HFFc6 (cell line): Measurements from ENCODE around the gene ADSS2. TPM values are rescaled to one million over a fixed set of nuclear protein-coding genes. Genes with fewer than 3 reads are reported as not detected.
A peak's percentile ranks its signal among the peaks of the same experiment; 100 is the strongest.

Experiments
- DNase-seq: peaks from one replicate; pipeline ENCODE4 v3.0.0-alpha.2; 2018
- H3K27ac Mint-ChIP-seq: 2 replicates; pipeline ENCODE4 v1.8.0; 2020; ENCODE audit warnings: mild to moderate bottlenecking, mixed read lengths
- H3K27me3 Mint-ChIP-seq: 2 replicates; pipeline ENCODE4 v1.8.0; 2021; ENCODE audit warnings: mild to moderate bottlenecking, moderate library complexity, mixed read lengths; ENCODE audit not compliant: insufficient read depth
- H3K36me3 Mint-ChIP-seq: 2 replicates; pipeline ENCODE4 v1.8.0; 2021; ENCODE audit warnings: low read depth, mixed read lengths
- H3K4me1 Mint-ChIP-seq: 2 replicates; pipeline ENCODE4 v1.8.0; 2020; ENCODE audit warnings: low read depth, mixed read lengths
- H3K4me3 Mint-ChIP-seq: 2 replicates; pipeline ENCODE4 v1.8.0; 2020; ENCODE audit warnings: mild to moderate bottlenecking, moderate library complexity, mixed read lengths
- H3K9me3 Mint-ChIP-seq: 2 replicates; pipeline ENCODE4 v1.8.0; 2020; ENCODE audit warnings: mild to moderate bottlenecking, mixed read lengths
- total RNA-seq, 6 experiments: library from RNA; stranded (reverse); fragmentation: NEBNext Ultra II Directional; extraction: Animal tissue kit (Norgen Biotek cat#: 25700); gene quantifications; 2 replicates in 1 of 6; 3 replicates in 5 of 6; pipeline ENCODE4 v1.2.3, GENCODE V29; 2021
- TF ChIP-seq, protein P1 (sequence below): fragments of 200-600 bp; sonication (generic); IDR thresholded peaks from 2 replicates; pipeline ENCODE4 v1.5.0; 2021; ENCODE audit warnings: antibody characterized with exemption, mild to moderate bottlenecking

ADSS2 gene
- total RNA-seq, 6 experiments from 2014 or later, result 38.6 to 45.0 (median 41.1) TPM

DNA sequence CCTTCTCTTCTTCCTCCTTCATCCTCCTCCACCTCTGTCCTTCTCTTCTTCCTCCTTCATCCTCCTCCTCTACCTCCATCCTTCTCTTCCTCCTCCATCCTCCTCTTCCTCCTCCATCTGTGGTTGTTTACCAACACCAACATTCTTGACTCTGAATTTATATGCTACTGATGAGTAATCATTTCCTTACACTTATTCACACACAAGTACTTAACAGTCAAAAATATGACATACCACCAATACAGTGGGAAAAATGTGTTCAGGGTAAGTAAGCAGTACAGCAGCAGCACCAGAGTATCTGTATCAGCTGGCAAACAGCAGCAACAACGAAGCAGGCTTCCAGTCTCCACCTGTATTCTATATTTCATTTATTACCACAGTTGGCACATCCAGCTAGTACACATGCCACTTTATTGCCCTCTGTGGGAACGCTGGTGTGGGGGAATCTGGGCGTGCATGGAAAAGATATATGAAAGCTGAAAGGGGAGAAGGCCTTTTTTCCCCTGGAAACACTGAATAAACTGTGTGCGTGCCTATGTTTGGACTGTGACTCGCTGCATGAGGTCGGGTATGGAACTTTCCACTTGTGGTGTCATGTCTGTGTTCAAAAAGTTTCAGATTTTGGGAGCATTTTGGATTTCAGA lies 16.0 kb downstream of the ADSS2 start:
- DNase-seq, result peak; percentile 72
- Mint-ChIP-seq H3K4me1 (peaks cover 49% of the 10 kb centered on the region), H3K27me3 (no peaks in the 10 kb centered on the region; the same call in 1 of the 2 replicates), H3K9me3 (no peaks in the 10 kb centered on the region), H3K4me3 (peak overlapping the region; percentile 73), H3K27ac (peak overlapping the region; percentile 95), H3K36me3 (peaks cover 19% of the 10 kb centered on the region)
- TF ChIP-seq, protein P1, sequence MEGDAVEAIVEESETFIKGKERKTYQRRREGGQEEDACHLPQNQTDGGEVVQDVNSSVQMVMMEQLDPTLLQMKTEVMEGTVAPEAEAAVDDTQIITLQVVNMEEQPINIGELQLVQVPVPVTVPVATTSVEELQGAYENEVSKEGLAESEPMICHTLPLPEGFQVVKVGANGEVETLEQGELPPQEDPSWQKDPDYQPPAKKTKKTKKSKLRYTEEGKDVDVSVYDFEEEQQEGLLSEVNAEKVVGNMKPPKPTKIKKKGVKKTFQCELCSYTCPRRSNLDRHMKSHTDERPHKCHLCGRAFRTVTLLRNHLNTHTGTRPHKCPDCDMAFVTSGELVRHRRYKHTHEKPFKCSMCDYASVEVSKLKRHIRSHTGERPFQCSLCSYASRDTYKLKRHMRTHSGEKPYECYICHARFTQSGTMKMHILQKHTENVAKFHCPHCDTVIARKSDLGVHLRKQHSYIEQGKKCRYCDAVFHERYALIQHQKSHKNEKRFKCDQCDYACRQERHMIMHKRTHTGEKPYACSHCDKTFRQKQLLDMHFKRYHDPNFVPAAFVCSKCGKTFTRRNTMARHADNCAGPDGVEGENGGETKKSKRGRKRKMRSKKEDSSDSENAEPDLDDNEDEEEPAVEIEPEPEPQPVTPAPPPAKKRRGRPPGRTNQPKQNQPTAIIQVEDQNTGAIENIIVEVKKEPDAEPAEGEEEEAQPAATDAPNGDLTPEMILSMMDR, result no peak

DNA sequence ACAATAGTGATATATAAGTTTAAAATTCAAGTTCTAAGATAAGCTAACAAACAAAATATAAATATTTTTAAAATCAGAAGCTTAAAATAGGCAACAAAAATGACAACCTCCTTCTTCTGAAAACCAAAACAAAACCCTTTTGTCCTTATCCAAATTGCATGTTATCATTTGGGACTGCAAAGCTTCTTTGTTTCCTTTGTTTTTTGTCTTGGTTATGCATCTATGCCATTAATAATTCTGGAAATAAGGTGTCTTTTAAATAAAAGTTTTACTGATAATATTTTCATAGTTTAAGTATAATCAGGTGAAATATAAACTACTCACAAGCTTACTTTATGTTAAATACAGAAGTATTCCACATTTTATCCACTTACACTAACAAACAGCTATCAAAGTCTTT lies 20.5 kb downstream of the ADSS2 start:
- peaks cover 20% of the 10 kb centered on the region for H3K36me3 Mint-ChIP-seq
- TF ChIP-seq, protein P1, result no peak
- H3K27me3 Mint-ChIP-seq, result no peaks in the 10 kb centered on the region
- no peaks in the 10 kb centered on the region for H3K9me3 Mint-ChIP-seq
- H3K27ac Mint-ChIP-seq, result no peak overlapping the region
- no peak for DNase-seq
- no peak overlapping the region for H3K4me3 Mint-ChIP-seq
- H3K4me1 Mint-ChIP-seq, result peaks cover 16% of the 10 kb centered on the region

DNA sequence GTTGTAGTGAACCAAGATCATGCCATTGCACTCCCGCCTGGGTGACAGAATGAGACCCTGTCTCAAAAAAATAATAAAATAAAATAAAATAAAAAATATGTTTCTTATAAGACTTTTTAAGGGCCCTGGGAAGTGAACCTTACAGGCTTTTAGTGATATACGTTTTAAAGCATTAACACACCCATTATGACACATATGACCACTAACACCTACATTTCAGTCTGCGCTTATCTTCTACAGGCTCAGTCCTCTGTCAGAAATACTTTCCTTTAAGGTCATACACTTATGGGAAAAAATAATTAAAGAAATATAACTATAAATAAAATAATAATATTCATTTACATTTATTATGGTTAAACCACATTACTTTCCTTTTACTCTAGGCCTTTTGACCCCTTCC lies 21.9 kb downstream of the ADSS2 start:
- DNase-seq, result no peak
- Mint-ChIP-seq H3K4me1 (peaks cover 5% of the 10 kb centered on the region), H3K27ac (no peak overlapping the region), H3K4me3 (no peak overlapping the region), H3K9me3 (no peaks in the 10 kb centered on the region), H3K36me3 (peaks cover 12% of the 10 kb centered on the region), H3K27me3 (no peaks in the 10 kb centered on the region; the same call in 1 of the 2 replicates)
- TF ChIP-seq, protein P1, result no peak

DNA sequence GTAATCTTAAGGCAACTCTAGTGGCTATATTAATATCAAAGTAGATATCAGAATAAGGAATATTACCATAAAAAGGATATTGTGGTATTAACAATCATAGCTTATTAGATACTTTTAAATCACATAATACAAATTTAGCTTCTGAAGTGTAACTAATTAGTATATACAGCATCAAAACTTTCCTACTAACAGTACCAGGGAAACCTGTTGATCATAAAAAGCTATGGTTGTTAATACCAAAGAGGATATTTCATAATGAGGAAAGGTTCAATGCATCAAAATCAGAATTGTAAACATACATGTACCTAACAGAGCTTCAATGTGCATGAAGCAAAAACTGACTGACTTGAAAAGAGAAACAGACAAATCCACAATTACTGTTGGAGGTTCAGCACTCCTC lies 24.1 kb downstream of the ADSS2 start:
- Mint-ChIP-seq H3K4me1 (no peaks in the 10 kb centered on the region), H3K27ac (no peak overlapping the region), H3K27me3 (no peaks in the 10 kb centered on the region; the same call in 1 of the 2 replicates), H3K9me3 (no peaks in the 10 kb centered on the region), H3K36me3 (peaks cover 13% of the 10 kb centered on the region; the same call in 1 of the 2 replicates), H3K4me3 (no peak overlapping the region)
- TF ChIP-seq, protein P1, result no peak
- DNase-seq, result no peak

DNA sequence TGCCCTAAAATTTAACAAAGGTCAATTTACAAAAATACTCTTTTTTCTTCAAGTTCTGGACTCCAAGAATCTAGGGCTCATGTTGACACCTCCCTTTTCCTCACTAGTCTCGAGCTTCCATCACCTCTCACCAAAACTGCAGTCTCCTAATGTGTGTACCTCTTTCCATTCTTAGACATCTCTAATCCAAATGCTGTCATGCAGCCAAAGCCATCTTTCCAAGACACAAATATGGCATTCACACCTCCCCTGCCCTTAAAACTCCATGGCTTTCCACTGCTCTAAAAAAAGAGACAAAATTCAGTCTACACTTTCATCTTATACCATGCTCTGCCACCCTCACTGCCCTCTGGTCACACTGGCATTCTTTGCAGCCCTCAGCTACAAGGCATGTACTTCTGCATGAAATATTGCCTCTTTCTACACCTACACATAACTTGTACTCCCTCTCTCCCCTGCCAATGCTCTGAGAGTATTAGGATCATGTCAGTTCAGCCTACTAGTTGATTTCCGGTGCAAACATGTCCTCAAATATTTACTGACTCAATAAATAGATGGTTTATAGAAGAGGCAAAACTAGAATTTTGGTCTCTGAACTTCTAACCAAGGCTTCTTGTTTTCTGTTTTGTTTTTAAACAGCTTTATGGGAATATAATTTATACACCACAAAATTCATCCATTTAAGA lies 26.9 kb downstream of the ADSS2 start:
- Mint-ChIP-seq H3K4me1 (no peaks in the 10 kb centered on the region), H3K9me3 (no peaks in the 10 kb centered on the region), H3K27me3 (no peaks in the 10 kb centered on the region; the same call in 1 of the 2 replicates), H3K4me3 (no peak overlapping the region), H3K36me3 (peaks cover 10% of the 10 kb centered on the region; the same call in 1 of the 2 replicates), H3K27ac (no peak overlapping the region)
- TF ChIP-seq, protein P1, result no peak
- no peak for DNase-seq
